Keratinocyte (primary cell): ENCODE results near the gene ABHD8. TPM values are rescaled to one million over a fixed set of nuclear protein-coding genes. Genes with fewer than 3 reads are reported as not detected.

ENCODE experiments used
- DNase-seq: peaks from one replicate; pipeline ENCODE4 v3.0.0-alpha.2; 2011; ENCODE audit warnings: low read depth, missing footprints, low spot score
- FAIRE-seq: peaks from 2 replicates; lab custom pipeline; 2011; peaks lifted over from hg19 to GRCh38; lab: Jason Lieb, UNC
- H2AFZ ChIP-seq: 2 replicates; pipeline ENCODE4 v1.6.0; 2012; ENCODE audit warnings: low read length, control low read depth, inconsistent platforms; ENCODE audit not compliant: control insufficient read depth
- H3K27ac ChIP-seq: 2 replicates; pipeline ENCODE4 v1.5.1; 2011; ENCODE audit warnings: low read length; ENCODE audit not compliant: control insufficient read depth, insufficient read depth
- H3K27me3 ChIP-seq: 3 replicates; pipeline ENCODE4 v1.6.0; 2011; ENCODE audit warnings: low read length; ENCODE audit not compliant: control insufficient read depth, insufficient read depth; ENCODE audit errors: extremely low read depth
- H3K36me3 ChIP-seq, 2 experiments: 2 replicates in 1 of 2; 3 replicates in 1 of 2; pipeline ENCODE4 v1.5.1; 2011; ENCODE audit warnings: low read length in 2 of 2, mild to moderate bottlenecking in 1 of 2; ENCODE audit not compliant: control insufficient read depth in 2 of 2, insufficient read depth in 2 of 2; ENCODE audit errors: extremely low read depth in 1 of 2
- H3K4me1 ChIP-seq: 3 replicates; pipeline ENCODE4 v1.5.1; 2011; ENCODE audit warnings: low read length; ENCODE audit not compliant: control insufficient read depth, insufficient read depth; ENCODE audit errors: extremely low read depth
- H3K4me2 ChIP-seq: 3 replicates; pipeline ENCODE4 v1.6.0; 2011; ENCODE audit warnings: low read depth, low read length; ENCODE audit not compliant: control insufficient read depth, insufficient read depth; ENCODE audit errors: extremely low read depth
- H3K4me3 ChIP-seq, 3 experiments: fragments of 200-600 bp in 1 of 3; sonication (generic) in 1 of 3; 2 replicates in 2 of 3; 3 replicates in 1 of 3; pipeline ENCODE4 v1.5.1; 2011 to 2016; ENCODE audit warnings: low read length in 3 of 3, mild to moderate bottlenecking in 3 of 3, control low read depth in 2 of 3, inconsistent platforms in 1 of 3, low read depth in 1 of 3, mixed read lengths in 1 of 3, mixed run types in 1 of 3, moderate library complexity in 1 of 3; ENCODE audit not compliant: control insufficient read depth in 2 of 3, insufficient read depth in 2 of 3; ENCODE audit errors: extremely low read depth in 1 of 3
- H3K79me2 ChIP-seq: 2 replicates; pipeline ENCODE4 v1.6.0; 2012; ENCODE audit warnings: low read length; ENCODE audit not compliant: control insufficient read depth, insufficient read depth
- H3K9ac ChIP-seq: 3 replicates; pipeline ENCODE4 v1.6.0; 2011; ENCODE audit warnings: low read length; ENCODE audit not compliant: control insufficient read depth, insufficient read depth; ENCODE audit errors: extremely low read depth
- H3K9me1 ChIP-seq: 3 replicates; pipeline ENCODE4 v1.6.0; 2011; ENCODE audit warnings: low read length; ENCODE audit not compliant: control insufficient read depth, insufficient read depth; ENCODE audit errors: extremely low read depth
- H3K9me3 ChIP-seq: 2 replicates; pipeline ENCODE4 v1.5.1; 2012; ENCODE audit warnings: low read depth, low read length; ENCODE audit not compliant: control insufficient read depth
- H4K20me1 ChIP-seq: 3 replicates; pipeline ENCODE4 v1.6.0; 2011; ENCODE audit warnings: low read length; ENCODE audit not compliant: control insufficient read depth, insufficient read depth; ENCODE audit errors: extremely low read depth
- CTCF ChIP-seq, 3 experiments: IDR thresholded peaks in 1 of 3; conservative IDR thresholded peaks in 1 of 3; optimal IDR thresholded peaks in 1 of 3; 2 replicates in 2 of 3; 3 replicates in 1 of 3; pipeline versions ENCODE3 to v1.5.1; 2011; ENCODE audit warnings: low read length in 3 of 3, mild to moderate bottlenecking in 3 of 3, moderate library complexity in 2 of 3, control low read depth in 1 of 3, inconsistent platforms in 1 of 3; ENCODE audit not compliant: insufficient read depth in 2 of 3; ENCODE audit errors: extremely low read depth in 1 of 3
- EZH2 ChIP-seq: IDR thresholded peaks from one replicate; pipeline ENCODE4 v1.6.1; 2012; ENCODE audit warnings: inconsistent platforms, mild to moderate bottlenecking, low read length, moderate library complexity
- dilution Hi-C: fragments of 300-500 bp; cut with MboI; formaldehyde crosslinking; loops from one replicate; pipeline ENCODE4 v1.7.0; 2020; ENCODE audit warnings: low sequenced_read_pairs; ENCODE audit not compliant: extremely low pct_ligation_motif_present
- polyA plus RNA-seq, 5 experiments: library from polyadenylated mRNA; depleted of rRNA in 3 of 5; stranded (reverse) in 3 of 5; stranded (forward) in 1 of 5; unstranded in 1 of 5; fragments of >200 nt; gene quantifications; 1 replicate in 1 of 5; 2 replicates in 3 of 5; 3 replicates in 1 of 5; pipeline versions ENCODE4 v1.2.1 to v1.2.3, GENCODE V29; 2011 to 2012; ENCODE audit warnings: missing spikeins in 2 of 5, low read depth in 1 of 5, low replicate concordance in 1 of 5

The ABHD8 gene
- polyA plus RNA-seq, 1 donor (not counting 4 experiments of a cell fraction or from before 2014, with no cell fraction given), result 4.1 TPM

GRCh38 chr19:17321655-17322489, 18.6 kb upstream of the ABHD8 start:
- H3K27ac ChIP-seq, result no peak overlapping the region
- H3K4me2 ChIP-seq, result no peak overlapping the region
- dilution Hi-C loops, result no loop called here
- TF ChIP-seq EZH2 (no peak), CTCF (optimal IDR thresholded peaks at IDR 0.05 in 1 of 3, IDR thresholded peaks at IDR 0.05 in 1 of 3, conservative IDR thresholded peaks at IDR 0.05 in 1 of 3; ENCODE audit: extremely low read depth in 1 of 3, insufficient read depth in 2 of 3, low read length in 3 of 3) (no peak)
- H2AFZ ChIP-seq, result no peak overlapping the region
- H3K27me3 ChIP-seq, result no peaks in the 10 kb centered on the region
- FAIRE-seq (no peak), DNase-seq (no peak)
- no peak overlapping the region for H3K4me3 ChIP-seq
- H3K9me3 ChIP-seq, result no peaks in the 10 kb centered on the region
- H3K9ac ChIP-seq, result no peak overlapping the region
- peaks cover 5% of the 10 kb centered on the region for H3K4me1 ChIP-seq
- H3K79me2 ChIP-seq, result no peaks in the 10 kb centered on the region
- H3K9me1 ChIP-seq, result no peaks in the 10 kb centered on the region
- peaks cover 19 to 20% of the 10 kb centered on the region in 2 experiments for H3K36me3 ChIP-seq
- no peaks in the 10 kb centered on the region for H4K20me1 ChIP-seq

GRCh38 chr19:17320435-17320834, 17.2 kb upstream of the ABHD8 start:
- FAIRE-seq, result no peak
- no peak overlapping the region for H2AFZ ChIP-seq
- H3K4me3 ChIP-seq, result no peak overlapping the region
- no peaks in the 10 kb centered on the region for H3K9me3 ChIP-seq
- no peaks in the 10 kb centered on the region for H3K79me2 ChIP-seq
- H3K27ac ChIP-seq, result no peak overlapping the region
- dilution Hi-C loops, result no loop called here
- no peaks in the 10 kb centered on the region for H4K20me1 ChIP-seq
- H3K36me3 ChIP-seq, result peaks cover 22 to 27% of the 10 kb centered on the region in 2 experiments
- H3K9ac ChIP-seq, result no peak overlapping the region
- H3K4me2 ChIP-seq, result no peak overlapping the region
- H3K9me1 ChIP-seq, result no peaks in the 10 kb centered on the region
- no peaks in the 10 kb centered on the region for H3K27me3 ChIP-seq
- DNase-seq, result no peak
- H3K4me1 ChIP-seq, result no peaks in the 10 kb centered on the region
- TF ChIP-seq CTCF (optimal IDR thresholded peaks at IDR 0.05 in 1 of 3, IDR thresholded peaks at IDR 0.05 in 1 of 3, conservative IDR thresholded peaks at IDR 0.05 in 1 of 3; ENCODE audit: extremely low read depth in 1 of 3, insufficient read depth in 2 of 3, low read length in 3 of 3) (no peak), EZH2 (no peak)
